Thoracic aorta (tissue), 2 donors: Measurements from ENCODE around the gene GAPDHS. TPM values are rescaled to one million over a fixed set of nuclear protein-coding genes. Genes with fewer than 3 reads are reported as not detected.

ENCODE experiments used
- ATAC-seq: fragments of 150-250 bp; one replicate; pipeline ENCODE4 v1.8.0; 2017; ENCODE audit warnings: low read depth; ENCODE audit not compliant: insufficient number of reproducible peaks, low FRiP score
- DNase-seq: peaks from one replicate; pipeline ENCODE4 v3.0.0-alpha.2; 2020; ENCODE audit warnings: low spot score
- H3K27ac ChIP-seq, 2 donors: fragments of 200-600 bp; sonication (generic); 1 replicate in 1 of 2; 2 replicates in 1 of 2; pipeline ENCODE4 v1.5.1; 2016; ENCODE audit warnings: mild to moderate bottlenecking in 2 of 2, moderate library complexity in 2 of 2
- H3K27me3 ChIP-seq: fragments of 200-600 bp; sonication (generic); replicated peaks from 2 replicates; pipeline ENCODE4 v1.6.0; 2016; ENCODE audit warnings: mild to moderate bottlenecking; ENCODE audit not compliant: insufficient read depth
- H3K36me3 ChIP-seq: fragments of 200-600 bp; sonication (generic); one replicate; pipeline ENCODE4 v1.5.1; 2016
- H3K4me1 ChIP-seq, 2 donors: fragments of 200-600 bp; sonication (generic); 1 replicate in 1 of 2; 2 replicates in 1 of 2; pipeline versions ENCODE4 v1.5.1 to v1.6.0; 2016; ENCODE audit warnings: low read depth in 2 of 2, mild to moderate bottlenecking in 1 of 2; ENCODE audit not compliant: control insufficient read depth in 1 of 2
- H3K4me3 ChIP-seq: fragments of 200-600 bp; sonication (generic); 2 replicates; pipeline ENCODE4 v1.5.1; 2016; ENCODE audit warnings: mild to moderate bottlenecking
- H3K9me3 ChIP-seq: fragments of 200-600 bp; sonication (generic); 2 replicates; pipeline ENCODE4 v1.5.1; 2016
- total RNA-seq, 2 donors: library from RNA; depleted of rRNA; stranded (reverse); fragments of >200 nt; gene quantifications; one replicate each; pipeline versions ENCODE4 v1.1.0 to v1.2.3, GENCODE V29; 2016
- TF ChIP-seq, protein P1 (sequence below): fragments of 200-600 bp; sonication (generic); IDR thresholded peaks from one replicate; pipeline ENCODE4 v1.5.1; 2019; ENCODE audit warnings: antibody characterized with exemption

GAPDHS gene
- total RNA-seq, 2 donors from 2014 or later, result not detected

DNA sequence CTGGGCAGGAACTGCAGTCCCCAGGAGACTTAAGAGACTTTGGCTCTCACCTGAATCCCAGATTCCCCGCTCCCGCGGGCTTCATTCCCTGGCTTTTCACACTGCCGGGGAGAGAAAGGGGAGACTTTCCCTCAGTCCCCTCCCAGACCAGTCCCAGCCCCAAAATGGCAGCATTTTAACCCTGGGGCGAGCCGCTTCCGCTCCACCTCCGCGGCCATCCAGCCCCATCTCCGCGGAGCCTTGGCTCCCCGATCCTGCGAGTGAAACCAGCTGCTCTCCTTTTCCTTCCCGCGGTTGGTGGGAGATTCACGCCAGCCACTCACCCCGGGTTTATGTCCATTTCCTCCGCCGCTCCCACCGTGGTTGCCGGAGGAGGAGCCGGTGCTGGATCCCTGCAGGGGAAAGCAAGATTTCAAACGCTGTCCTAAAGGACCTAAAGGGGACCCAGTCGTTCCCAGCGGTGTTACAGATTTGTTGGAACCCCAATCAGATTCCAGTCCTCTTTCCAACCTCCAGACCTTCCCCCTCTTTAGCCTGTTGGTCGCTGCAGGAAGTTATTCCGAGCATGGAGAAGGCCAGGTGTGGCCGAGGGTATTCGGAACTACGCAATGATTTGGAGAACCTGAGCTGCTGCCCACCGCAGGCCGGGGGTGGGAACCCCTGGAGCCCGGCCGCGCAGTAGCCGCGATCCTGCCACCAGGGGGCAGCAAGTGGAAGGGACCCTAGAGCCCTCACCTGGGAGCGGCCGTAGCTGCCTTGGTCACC, 23.2 kb upstream of the GAPDHS start:
- H3K36me3 ChIP-seq, result no peaks in the 10 kb centered on the region
- no peaks in the 10 kb centered on the region for H3K9me3 ChIP-seq
- H3K27me3 ChIP-seq, result no peaks in the 10 kb centered on the region
- DNase-seq (no peak), ATAC-seq (peak; percentile 63)
- H3K4me3 ChIP-seq, result peak overlapping the region; percentile 77
- TF ChIP-seq, protein P1, sequence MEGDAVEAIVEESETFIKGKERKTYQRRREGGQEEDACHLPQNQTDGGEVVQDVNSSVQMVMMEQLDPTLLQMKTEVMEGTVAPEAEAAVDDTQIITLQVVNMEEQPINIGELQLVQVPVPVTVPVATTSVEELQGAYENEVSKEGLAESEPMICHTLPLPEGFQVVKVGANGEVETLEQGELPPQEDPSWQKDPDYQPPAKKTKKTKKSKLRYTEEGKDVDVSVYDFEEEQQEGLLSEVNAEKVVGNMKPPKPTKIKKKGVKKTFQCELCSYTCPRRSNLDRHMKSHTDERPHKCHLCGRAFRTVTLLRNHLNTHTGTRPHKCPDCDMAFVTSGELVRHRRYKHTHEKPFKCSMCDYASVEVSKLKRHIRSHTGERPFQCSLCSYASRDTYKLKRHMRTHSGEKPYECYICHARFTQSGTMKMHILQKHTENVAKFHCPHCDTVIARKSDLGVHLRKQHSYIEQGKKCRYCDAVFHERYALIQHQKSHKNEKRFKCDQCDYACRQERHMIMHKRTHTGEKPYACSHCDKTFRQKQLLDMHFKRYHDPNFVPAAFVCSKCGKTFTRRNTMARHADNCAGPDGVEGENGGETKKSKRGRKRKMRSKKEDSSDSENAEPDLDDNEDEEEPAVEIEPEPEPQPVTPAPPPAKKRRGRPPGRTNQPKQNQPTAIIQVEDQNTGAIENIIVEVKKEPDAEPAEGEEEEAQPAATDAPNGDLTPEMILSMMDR, result peak; percentile 93
- H3K27ac ChIP-seq, result peak overlapping the region; percentile 54 to 79
- H3K4me1 ChIP-seq, result peaks cover 6 to 9% of the 10 kb centered on the region in 2 donors

DNA sequence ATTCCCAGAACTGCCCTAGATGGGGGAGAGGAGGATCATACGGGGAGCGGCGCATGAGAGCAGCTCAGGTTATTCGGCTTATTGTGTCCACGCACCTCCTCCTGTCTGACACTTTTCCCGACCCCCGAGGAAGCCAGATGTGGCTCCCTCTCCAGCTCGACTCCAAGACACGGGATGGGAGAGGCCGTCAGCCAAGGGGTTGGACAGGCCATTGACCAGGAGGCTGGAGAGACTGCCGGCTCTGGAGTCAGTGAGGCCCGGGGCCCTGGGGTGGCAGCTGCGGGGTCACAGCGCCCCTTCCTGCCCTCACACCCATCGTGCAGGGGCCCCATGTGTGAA, 22.7 kb upstream of the GAPDHS start:
- DNase-seq, result no peak
- Histone ChIP-seq H3K27me3 (no peaks in the 10 kb centered on the region), H3K9me3 (no peaks in the 10 kb centered on the region), H3K4me1 (peaks cover 6 to 9% of the 10 kb centered on the region in 2 donors), H3K36me3 (no peaks in the 10 kb centered on the region), H3K27ac (no peak overlapping the region), H3K4me3 (peak overlapping the region; percentile 77)
- ATAC-seq, result no peak
- TF ChIP-seq, protein P1, result no peak

DNA sequence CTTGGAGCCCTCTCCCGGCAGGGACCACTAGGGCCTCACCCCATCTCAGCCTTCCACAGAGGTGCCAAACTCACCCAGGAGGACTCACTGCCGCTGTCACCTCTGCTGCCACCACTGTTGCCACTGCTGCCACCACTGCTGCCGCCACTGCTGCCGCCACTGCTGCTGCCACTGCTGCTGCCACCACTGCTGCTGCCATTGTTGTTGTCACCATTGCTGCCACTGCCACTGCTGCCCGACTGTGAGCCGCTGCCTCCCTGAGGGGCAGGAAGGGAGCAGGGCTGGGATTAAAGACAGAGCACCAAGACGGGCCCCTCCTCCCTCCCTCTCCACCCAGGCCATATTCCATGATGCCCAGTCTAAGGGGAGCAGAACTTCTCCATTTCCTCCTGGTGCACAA, 21.9 kb upstream of the GAPDHS start:
- H3K36me3 ChIP-seq, result no peaks in the 10 kb centered on the region
- peaks cover 6 to 9% of the 10 kb centered on the region in 2 donors for H3K4me1 ChIP-seq
- no peak overlapping the region for H3K27ac ChIP-seq
- no peak overlapping the region for H3K4me3 ChIP-seq
- ATAC-seq (no peak), DNase-seq (no peak)
- no peaks in the 10 kb centered on the region for H3K9me3 ChIP-seq
- no peaks in the 10 kb centered on the region for H3K27me3 ChIP-seq
- TF ChIP-seq, protein P1, result no peak

DNA sequence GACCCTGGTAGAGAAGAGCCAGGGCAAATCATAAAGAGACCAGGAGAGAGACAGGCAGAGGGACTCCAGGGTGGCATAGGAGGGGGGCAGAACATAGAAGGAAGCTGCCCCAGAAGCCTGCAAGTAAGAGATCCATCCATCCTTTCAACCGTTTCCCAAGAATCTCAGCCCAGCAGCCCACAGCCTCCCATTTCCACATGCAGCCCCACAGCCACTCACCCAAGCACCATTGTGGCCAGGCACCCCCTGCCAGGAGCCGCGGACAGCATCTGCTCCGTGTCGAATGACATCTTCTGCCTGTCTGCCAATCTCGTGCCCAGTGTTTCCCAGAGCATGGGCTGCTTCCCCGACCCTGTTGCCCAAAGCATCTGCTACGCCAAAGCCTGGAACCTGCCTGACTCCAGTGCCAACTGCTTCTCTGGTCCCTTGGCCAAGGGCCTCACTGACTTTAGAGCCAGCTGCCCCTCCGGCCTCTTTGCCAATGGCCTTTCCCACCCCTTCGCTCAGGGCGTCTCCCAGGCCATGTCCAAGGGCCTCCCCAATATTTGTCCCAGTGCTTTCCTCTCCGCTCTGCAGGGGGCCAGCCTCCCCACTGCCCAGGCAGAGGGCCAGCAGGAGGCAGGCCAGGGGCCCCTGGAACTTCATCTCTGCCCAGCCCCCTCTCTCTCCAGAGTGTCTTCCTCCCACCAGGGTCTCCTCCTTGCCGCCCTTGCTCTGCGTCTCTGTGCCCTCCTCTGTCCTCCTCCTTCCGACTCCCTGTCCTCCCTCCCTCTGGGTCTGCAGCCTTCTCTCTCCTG, 20.2 kb upstream of the GAPDHS start:
- H3K36me3 ChIP-seq, result no peaks in the 10 kb centered on the region
- no peak for DNase-seq
- peaks cover 6 to 9% of the 10 kb centered on the region in 2 donors for H3K4me1 ChIP-seq
- no peaks in the 10 kb centered on the region for H3K27me3 ChIP-seq
- TF ChIP-seq, protein P1, result no peak
- H3K9me3 ChIP-seq, result no peaks in the 10 kb centered on the region
- no peak for ATAC-seq
- H3K4me3 ChIP-seq, result no peak overlapping the region
- H3K27ac ChIP-seq, result no peak overlapping the region

DNA sequence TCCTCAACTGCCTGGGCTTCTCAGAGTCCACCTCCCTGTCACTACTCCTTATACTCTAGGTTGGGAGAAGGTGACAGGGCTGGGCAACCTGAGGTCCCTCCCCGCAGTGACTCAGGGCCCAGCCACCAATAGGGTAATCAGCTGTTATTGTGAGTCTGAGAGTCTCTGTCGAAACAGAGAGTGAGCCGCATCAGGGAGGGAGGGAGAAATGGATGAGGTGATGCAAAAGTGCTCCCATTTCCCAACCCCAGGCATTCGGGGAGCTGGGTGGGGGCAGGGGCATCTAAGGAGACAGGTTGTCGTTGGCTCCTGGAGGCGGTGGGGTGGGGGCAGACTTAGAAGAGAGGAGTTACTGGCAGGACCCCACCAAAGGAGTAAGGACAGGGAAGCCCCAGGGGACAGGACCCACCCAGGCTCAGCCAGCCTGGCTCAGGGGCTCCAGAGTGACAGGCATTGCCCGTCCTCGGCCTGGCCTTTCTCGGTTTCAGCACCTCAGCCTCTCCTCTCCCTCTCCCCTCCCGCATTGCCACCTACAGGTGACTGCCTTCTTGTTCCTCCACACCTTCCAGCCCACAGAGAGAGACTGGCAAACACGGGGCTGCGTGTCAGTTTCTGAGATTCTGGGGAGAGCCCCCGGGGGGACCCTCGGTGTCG, 19.5 kb upstream of the GAPDHS start, which contains the start of gene DMKN:
DMKN (minus strand) TSS at position 22 of the 654 bp plus-strand sequence. CDS start 174 bp downstream, outside the sequence.
- Histone ChIP-seq H3K36me3 (no peaks in the 10 kb centered on the region), H3K4me1 (peaks cover 6 to 9% of the 10 kb centered on the region in 2 donors), H3K27me3 (no peaks in the 10 kb centered on the region), H3K4me3 (no peak within 1 kb of the TSS), H3K27ac (no peak within 1 kb of the TSS), H3K9me3 (no peaks in the 10 kb centered on the region)
- ATAC-seq (no peak), DNase-seq (no peak)
- TF ChIP-seq, protein P1, result no peak
